Measurements from ENCODE around the gene RASSF7. TPM values are rescaled to one million over a fixed set of nuclear protein-coding genes. Genes with fewer than 3 reads are reported as not detected.

Gene RASSF7
- total RNA-seq, 1 experiment from 2014 or later: 28.2 TPM

DNA sequence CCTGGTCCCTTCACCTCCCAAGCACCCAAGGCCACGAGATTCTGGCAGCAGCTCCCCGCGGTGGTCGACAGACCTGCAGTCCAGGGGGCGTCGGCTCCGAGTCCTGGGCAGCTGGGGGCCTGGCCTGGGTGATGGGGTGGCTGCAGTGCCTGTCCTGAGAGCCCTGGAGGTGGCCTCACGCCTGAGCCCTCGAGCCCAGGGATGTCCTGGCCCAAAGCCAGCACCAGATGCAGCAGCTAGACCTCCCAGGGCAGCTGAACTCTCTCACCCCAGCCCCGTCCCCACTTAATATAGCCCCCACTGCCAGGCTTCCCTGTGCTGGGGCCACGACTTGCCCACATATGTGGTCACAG is 6.8 kb upstream of the RASSF7 start:
- no peaks in the 10 kb centered on the region for H3K36me3 ChIP-seq (replicated peaks; ENCODE audit: control insufficient read depth, insufficient read depth, low read length)
- peaks cover 34% of the 10 kb centered on the region for H3K27me3 ChIP-seq (ENCODE audit: control insufficient read depth, insufficient read depth, low read length)
- no peak overlapping the region for H3K4me3 ChIP-seq (ENCODE audit: insufficient read depth, low read depth, low read length)
- DNase-seq: no peak

DNA sequence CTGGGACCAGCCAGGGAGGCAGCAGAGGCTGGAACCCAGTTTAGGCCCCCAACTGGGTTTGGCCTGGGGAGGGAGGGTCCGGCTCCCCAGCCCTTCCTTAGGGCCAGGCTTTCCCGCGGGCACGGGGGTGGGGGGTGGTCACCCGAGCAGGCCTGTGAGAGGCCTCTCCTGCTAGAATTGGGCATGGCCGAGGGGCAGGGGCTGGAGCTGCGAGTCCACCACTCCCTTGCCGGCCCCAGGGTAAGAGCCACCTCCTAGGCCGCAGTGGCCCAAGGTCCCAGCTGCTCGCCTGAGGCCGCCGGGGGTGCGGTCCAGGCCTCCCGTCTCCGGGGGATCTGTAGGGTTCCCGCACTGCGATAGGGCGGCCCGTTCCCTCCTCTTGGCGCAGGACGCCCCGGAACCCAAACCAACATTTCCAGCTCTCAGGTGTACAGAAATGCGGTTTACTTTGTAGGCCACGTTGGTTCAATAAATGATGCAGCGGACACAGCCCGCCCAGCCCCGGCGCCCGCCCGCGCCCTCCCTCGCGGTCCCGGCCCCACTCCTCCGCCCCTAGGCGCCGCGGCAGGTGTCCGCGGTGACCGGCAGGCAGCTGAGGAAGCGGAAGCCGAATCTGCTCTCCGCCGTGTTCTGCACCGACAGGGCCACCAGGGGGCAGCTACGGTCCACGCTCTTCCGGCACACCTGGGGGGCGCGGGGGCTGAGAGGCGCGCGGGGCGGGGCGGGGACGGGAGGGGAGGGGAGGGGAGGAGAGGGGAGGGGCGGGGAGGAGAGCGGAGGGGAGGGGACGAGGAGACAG is 6.1 kb upstream of the RASSF7 start:
- Histone ChIP-seq H3K27me3 (ENCODE audit: control insufficient read depth, insufficient read depth, low read length) (peaks cover 35% of the 10 kb centered on the region), H3K36me3 (replicated peaks; ENCODE audit: control insufficient read depth, insufficient read depth, low read length) (no peaks in the 10 kb centered on the region), H3K4me3 (ENCODE audit: insufficient read depth, low read depth, low read length) (peak overlapping the region; percentile 72)
- DNase-seq: peak; percentile 98

DNA sequence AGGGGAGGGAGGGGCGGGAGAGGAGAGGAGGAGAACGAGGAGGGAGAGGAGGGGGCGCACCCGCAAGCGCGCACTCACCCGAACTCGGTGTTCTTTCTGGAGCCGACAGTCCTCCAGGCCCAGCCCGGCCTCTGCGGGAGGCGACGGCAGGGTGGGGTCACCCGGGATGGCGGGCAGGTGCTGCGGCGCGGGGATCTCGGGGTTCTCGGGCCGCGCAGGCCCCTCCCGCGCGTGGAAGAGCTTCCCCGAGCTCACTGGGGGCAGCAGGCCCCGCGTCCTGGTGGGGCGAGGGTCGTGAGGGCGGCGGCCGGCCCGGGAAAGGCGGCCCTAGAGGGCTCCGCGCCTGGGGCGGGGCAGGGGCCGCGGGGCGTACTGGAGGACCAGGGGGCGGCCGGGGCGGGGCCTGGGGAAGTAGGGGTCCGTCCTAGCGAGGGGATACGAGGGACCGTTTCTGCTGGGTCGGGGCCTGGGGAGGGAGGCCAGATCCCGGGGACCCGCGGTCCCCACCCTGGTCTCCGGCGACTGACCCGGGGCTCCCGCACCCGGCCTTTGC is 5.5 kb upstream of the RASSF7 start:
- H3K4me3 ChIP-seq (ENCODE audit: insufficient read depth, low read depth, low read length): peak overlapping the region; percentile 72
- peaks cover 35% of the 10 kb centered on the region for H3K27me3 ChIP-seq (ENCODE audit: control insufficient read depth, insufficient read depth, low read length)
- DNase-seq: peak; percentile 85
- H3K36me3 ChIP-seq (replicated peaks; ENCODE audit: control insufficient read depth, insufficient read depth, low read length): no peaks in the 10 kb centered on the region

DNA sequence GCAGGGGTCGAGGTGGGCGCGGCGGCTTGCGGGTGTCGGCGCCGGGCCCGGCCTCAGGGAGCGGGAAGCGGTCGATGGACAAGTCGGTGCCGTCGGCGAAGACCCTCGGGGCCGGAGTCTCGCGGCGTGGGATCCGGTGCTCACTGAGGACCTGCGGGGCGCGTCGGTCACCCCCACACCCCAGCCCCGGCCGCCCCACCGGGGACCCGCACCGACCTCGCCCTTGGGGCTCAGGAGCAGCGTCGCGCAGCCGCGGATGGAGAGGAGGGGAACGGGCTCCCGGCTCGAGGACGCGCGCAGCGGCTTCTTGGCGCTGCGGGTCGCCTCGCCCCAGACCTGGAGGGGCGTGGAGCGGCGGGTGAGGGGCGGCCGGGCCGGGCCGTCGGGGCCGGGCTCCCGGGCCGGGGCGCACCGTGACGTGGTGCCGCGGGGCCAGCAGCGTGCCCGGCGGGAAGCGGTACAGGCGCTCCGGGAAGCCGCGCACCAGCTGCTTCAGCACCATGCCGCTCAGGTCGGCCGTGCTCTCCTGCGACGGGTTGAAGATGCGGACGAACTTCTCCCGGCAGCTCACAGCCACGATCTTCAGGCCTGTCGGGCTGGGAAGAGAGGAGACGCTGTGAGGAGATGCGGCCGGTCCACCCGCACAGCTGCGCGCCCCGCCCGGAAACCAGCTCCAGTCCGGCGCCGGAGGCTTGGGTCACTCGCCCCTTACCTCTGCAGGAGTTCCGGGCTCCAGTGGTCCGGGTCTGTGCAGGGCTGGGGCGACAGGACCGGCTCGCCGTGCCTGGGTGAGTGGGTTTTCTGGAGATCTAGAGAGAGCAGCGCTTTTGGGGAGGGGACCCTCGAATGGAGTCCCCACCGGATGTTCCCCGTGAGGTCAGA is 4.7 kb upstream of the RASSF7 start:
- peak; percentile 82 for DNase-seq
- peaks cover 35% of the 10 kb centered on the region for H3K27me3 ChIP-seq (ENCODE audit: control insufficient read depth, insufficient read depth, low read length)

DNA sequence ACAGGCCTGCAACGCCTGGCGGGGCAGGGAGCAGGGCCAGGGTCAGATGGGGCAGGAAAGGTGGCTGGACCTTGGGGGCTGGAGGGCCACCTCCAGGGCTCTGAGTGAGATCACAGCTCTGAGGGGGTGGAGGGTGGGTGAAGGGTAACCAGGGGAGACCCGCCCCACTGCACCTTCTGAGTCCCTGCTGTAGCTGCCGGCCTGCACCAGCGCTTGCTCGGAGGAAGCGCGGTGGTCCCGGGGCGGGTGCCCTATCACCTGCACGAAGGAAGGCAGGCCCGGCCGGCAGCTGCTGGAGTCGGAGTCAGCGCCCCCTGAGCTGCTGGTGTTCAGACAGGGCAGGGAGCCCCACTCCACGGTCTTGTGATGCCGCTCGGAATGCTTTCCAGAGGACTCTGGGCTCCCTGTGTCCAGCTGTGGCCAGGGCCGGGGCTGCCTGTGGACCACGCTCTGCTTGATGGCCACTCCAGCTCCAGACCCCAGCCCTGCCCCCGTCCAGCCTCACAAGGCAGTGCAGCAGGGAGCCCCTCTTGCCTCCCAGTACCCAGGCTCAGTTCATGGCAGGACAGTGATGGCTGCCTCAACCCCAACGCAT is 4.0 kb upstream of the RASSF7 start:
- Histone ChIP-seq H3K4me3 (ENCODE audit: insufficient read depth, low read depth, low read length) (peak overlapping the region; percentile 72; the same call in 1 of the 2 replicates), H3K27me3 (ENCODE audit: control insufficient read depth, insufficient read depth, low read length) (peaks cover 38% of the 10 kb centered on the region), H3K36me3 (replicated peaks; ENCODE audit: control insufficient read depth, insufficient read depth, low read length) (no peaks in the 10 kb centered on the region)
- no peak for DNase-seq

More for the DNA sequence above, 4.7 kb upstream of the RASSF7 start:
- H3K4me3 ChIP-seq (ENCODE audit: insufficient read depth, low read depth, low read length): peak overlapping the region; percentile 72
- H3K36me3 ChIP-seq (replicated peaks; ENCODE audit: control insufficient read depth, insufficient read depth, low read length): no peaks in the 10 kb centered on the region

DNA sequence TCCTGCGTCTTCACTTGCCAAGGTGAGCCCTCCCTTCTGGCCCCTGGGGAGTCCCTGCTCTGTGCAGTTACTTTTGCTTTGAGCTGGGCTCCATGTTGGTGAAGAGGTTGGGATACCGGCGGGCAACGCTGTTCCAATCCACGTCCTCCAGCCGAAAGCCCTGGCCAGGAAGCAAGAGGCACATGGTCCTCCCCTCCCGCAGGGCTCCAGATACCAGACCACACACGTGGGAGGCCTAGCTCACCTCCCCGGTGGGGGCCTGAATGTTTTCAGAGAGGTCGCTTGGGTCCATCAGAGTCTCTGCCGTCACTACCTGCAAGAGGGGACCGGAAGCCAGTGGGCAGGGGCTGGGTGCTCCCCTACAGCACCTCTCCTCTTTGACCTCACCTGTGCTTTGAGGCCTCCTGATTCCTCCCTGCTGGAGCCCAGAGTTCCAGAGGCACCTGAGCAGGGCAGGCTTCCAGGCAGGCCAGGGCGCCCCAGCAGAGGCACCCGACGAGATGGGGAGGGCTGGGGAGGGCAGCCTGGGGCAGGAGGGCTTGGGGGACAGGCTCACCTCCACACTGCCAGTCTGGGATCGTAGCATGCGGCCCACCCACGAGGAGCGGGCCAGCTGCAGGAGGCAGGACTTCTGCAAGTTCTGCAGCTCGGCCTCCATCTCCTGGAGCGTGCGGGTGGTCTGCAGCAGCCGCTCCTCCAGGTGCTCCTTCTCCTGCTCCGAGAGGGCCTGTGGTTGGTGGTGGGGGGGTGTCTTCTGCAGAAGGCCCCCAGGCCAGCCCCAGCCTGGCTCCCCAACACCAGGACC is 3.2 kb upstream of the RASSF7 start:
- DNase-seq: no peak
- Histone ChIP-seq H3K36me3 (replicated peaks; ENCODE audit: control insufficient read depth, insufficient read depth, low read length) (no peaks in the 10 kb centered on the region), H3K4me3 (ENCODE audit: insufficient read depth, low read depth, low read length) (no peak overlapping the region), H3K27me3 (ENCODE audit: control insufficient read depth, insufficient read depth, low read length) (peaks cover 38% of the 10 kb centered on the region)

DNA sequence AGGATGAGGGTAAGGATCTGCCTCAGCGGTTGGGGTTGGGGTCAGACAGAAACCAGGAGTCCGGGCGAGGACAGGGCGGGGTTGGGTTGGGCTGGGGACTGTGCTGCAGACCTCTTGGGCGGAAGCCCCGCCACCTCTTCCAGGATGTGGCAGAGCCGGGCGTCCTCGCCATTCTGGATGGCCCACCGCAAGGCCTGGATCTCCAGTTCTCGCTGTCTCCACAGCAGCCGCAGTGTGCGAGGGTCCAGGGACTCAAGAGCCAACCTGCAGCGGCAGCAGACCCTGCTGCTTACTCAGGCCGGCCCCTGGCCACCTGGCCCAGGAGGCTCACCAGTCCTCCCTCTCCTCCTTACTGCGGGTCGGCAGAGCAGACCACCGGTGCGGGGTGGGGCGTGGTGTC is 2.3 kb upstream of the RASSF7 start:
- H3K36me3 ChIP-seq (replicated peaks; ENCODE audit: control insufficient read depth, insufficient read depth, low read length): no peaks in the 10 kb centered on the region; the same call in 1 of the 2 replicates
- peaks cover 38% of the 10 kb centered on the region for H3K27me3 ChIP-seq (ENCODE audit: control insufficient read depth, insufficient read depth, low read length)
- H3K4me3 ChIP-seq (ENCODE audit: insufficient read depth, low read depth, low read length): no peak overlapping the region
- no peak for DNase-seq

DNA sequence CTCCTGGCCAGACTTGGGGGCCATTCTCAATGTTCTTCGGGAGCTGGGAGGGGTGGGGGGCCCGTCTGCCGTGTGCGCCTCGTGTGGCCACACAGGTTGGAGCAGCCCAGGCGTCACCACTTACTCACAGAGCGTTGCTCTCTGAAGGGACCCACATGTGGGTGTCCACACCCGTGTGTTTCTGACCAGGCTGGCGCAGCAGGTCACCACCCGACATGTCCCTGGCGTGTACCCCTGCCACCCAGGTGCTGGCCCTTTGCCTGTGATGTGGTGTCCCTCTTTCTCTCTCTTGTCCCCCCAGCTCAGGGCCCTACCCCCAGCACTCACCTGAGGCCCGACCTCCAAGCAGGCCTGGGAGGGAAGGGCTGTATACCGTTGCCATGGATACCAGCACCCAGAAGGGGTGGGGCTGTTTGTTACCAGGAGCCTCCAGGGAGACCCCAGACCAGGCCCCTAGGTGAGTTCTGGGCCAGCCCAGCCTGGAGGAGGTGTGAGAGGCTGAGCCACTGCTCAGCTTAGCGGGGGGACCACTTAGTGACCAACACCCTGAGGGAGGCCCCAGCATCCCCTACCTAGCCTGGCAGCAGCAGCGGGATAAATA is 1.6 kb upstream of the RASSF7 start:
- no peaks in the 10 kb centered on the region; the same call in 1 of the 2 replicates for H3K36me3 ChIP-seq (replicated peaks; ENCODE audit: control insufficient read depth, insufficient read depth, low read length)
- peaks cover 38% of the 10 kb centered on the region for H3K27me3 ChIP-seq (ENCODE audit: control insufficient read depth, insufficient read depth, low read length)
- no peak overlapping the region for H3K4me3 ChIP-seq (ENCODE audit: insufficient read depth, low read depth, low read length)
- no peak for DNase-seq

DNA sequence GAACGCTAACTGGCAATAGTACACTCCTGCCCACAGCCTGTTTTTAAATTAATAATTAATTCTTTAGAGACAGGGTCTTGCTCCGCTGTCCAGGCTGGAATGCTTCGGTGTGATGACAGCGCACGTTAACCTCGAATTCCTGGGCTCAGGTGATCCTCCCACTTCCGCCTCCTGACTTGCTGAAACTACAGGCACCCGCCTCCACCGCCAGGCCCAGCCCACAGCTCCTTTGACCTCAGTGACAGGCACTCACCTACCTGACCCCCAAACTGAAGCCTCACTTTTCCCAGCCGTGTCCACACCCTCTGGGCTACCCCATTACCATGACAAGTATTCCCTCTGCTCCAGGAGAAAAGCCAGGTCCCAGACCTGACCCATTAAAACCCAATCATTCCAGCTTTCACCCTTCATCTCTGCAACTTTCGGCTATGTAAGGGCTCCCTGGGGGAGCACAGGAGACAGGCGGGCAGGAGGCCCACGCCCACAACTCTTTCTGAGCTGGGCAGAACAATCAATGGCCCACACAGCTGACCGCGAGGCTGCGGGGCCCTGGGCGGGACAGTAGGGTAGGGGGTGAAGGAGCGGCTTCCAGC is 962 bp upstream of the RASSF7 start:
- H3K36me3 ChIP-seq (replicated peaks; ENCODE audit: control insufficient read depth, insufficient read depth, low read length): no peaks in the 10 kb centered on the region; the same call in 1 of the 2 replicates
- peak overlapping the region; percentile 56 for H3K4me3 ChIP-seq (ENCODE audit: insufficient read depth, low read depth, low read length)
- DNase-seq: peak; percentile 79
- peaks cover 38% of the 10 kb centered on the region for H3K27me3 ChIP-seq (ENCODE audit: control insufficient read depth, insufficient read depth, low read length)

DNA sequence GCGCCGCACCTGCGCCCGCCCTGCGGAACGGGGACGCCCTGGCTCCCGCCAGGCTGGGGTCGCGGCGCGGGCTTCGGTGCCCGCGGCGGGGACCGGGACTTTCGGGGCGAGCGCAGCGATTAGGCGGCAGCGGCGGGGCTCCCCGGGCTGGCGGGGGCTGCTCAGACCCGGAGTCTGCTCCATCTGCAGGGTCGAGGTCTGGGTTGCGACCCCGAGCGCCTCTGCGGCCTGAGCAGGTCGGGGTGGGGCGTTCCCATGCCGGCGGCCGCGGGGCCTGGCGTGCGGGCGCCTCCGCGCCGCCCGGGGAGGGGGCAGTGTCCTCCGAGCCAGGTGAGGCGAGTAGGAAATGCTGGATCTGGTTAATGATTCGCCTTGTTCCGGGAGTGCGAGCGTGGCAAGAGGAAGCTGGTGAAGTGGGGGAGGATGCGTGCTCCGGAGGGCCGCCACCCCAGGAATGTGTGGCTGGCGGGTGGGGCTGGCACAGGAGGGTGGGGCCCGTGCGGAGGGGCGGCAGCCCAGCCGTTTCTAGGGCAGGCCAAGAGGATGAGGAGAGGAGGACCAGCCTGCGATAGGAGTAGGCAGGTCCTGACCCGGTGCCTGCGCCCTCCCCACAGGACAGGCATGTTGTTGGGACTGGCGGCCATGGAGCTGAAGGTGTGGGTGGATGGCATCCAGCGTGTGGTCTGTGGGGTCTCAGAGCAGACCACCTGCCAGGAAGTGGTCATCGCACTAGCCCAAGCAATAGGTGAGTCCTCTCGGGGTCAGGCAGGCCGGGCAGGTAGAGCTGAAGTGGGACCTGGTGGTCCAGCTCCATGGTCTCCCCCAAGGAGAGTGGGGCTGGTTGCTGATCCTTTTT is 606 bp downstream of the RASSF7 start:
- Histone ChIP-seq H3K4me3 (ENCODE audit: insufficient read depth, low read depth, low read length) (peak overlapping the region; percentile 77), H3K36me3 (replicated peaks; ENCODE audit: control insufficient read depth, insufficient read depth, low read length) (no peaks in the 10 kb centered on the region; the same call in 1 of the 2 replicates), H3K27me3 (ENCODE audit: control insufficient read depth, insufficient read depth, low read length) (peaks cover 28% of the 10 kb centered on the region)
- DNase-seq: peak; percentile 90

DNA sequence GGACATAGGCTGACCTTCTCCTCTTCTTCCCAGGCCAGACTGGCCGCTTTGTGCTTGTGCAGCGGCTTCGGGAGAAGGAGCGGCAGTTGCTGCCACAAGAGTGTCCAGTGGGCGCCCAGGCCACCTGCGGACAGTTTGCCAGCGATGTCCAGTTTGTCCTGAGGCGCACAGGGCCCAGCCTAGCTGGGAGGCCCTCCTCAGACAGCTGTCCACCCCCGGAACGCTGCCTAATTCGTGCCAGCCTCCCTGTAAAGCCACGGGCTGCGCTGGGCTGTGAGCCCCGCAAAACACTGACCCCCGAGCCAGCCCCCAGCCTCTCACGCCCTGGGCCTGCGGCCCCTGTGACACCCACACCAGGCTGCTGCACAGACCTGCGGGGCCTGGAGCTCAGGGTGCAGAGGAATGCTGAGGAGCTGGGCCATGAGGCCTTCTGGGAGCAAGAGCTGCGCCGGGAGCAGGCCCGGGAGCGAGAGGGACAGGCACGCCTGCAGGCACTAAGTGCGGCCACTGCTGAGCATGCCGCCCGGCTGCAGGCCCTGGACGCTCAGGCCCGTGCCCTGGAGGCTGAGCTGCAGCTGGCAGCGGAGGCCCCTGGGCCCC is 1.4 kb downstream of the RASSF7 start:
- DNase-seq: no peak
- no peak overlapping the region for H3K4me3 ChIP-seq (ENCODE audit: insufficient read depth, low read depth, low read length)

More for the DNA sequence above, 1.4 kb downstream of the RASSF7 start:
- H3K36me3 ChIP-seq (replicated peaks; ENCODE audit: control insufficient read depth, insufficient read depth, low read length): no peaks in the 10 kb centered on the region; the same call in 1 of the 2 replicates
- peaks cover 22% of the 10 kb centered on the region for H3K27me3 ChIP-seq (ENCODE audit: control insufficient read depth, insufficient read depth, low read length)

Measured in H7 (cell line).